Umbilical cord (tissue), 2 donors: Measurements from ENCODE around the gene ARMC5. TPM values are rescaled to one million over a fixed set of nuclear protein-coding genes. Genes with fewer than 3 reads are reported as not detected.
A peak's percentile ranks its signal among the peaks of the same experiment; 100 is the strongest.
"Not testable (repeated sequence)": the region's sequence is repeated elsewhere in the genome, so short reads cannot be mapped to it uniquely, and the experiment has no call there.

Experiments used
- DNase-seq: peaks from one replicate; pipeline ENCODE4 v3.0.0-alpha.2; 2015; ENCODE audit warnings: low spot score
- total RNA-seq: library from RNA; depleted of rRNA; stranded (reverse); fragments of >200 nt; gene quantifications from one replicate; pipeline ENCODE4 v1.2.3, GENCODE V29; 2014; ENCODE audit warnings: low replicate concordance; ENCODE audit not compliant: insufficient read depth

ARMC5 gene
- total RNA-seq, 1 donor from 2014 or later, result 8.2 TPM

- DNase-seq, result no peak
Observed at GRCh38 chr16:31430380-31431052, 28.8 kb upstream of the ARMC5 start.

- no peak for DNase-seq
Observed at GRCh38 chr16:31435341-31436220, 23.7 kb upstream of the ARMC5 start.

GRCh38 chr16:31436221-31437045, 22.9 kb upstream of the ARMC5 start:
- DNase-seq, result no peak

GRCh38 chr16:31438414-31438813, 20.9 kb upstream of the ARMC5 start:
- no peak for DNase-seq

- DNase-seq, result not testable (repeated sequence)
Observed at GRCh38 chr16:31439023-31439422, 20.3 kb upstream of the ARMC5 start.

GRCh38 chr16:31439519-31439918, 19.8 kb upstream of the ARMC5 start:
- no peak for DNase-seq

GRCh38 chr16:31440516-31441184, 18.7 kb upstream of the ARMC5 start:
- DNase-seq, result no peak

GRCh38 chr16:31441956-31442355, 17.3 kb upstream of the ARMC5 start:
- no peak for DNase-seq

GRCh38 chr16:31445931-31446330, 13.4 kb upstream of the ARMC5 start:
- DNase-seq, result not testable (repeated sequence)

- DNase-seq, result no peak
Observed at GRCh38 chr16:31451201-31451600, 8.1 kb upstream of the ARMC5 start.

GRCh38 chr16:31451681-31452351, 7.5 kb upstream of the ARMC5 start:
- peak; percentile 82 for DNase-seq

GRCh38 chr16:31452631-31453106, 6.6 kb upstream of the ARMC5 start:
- peak; percentile 86 for DNase-seq

- peak; percentile 51 for DNase-seq
Observed at GRCh38 chr16:31453255-31454204, 5.8 kb upstream of the ARMC5 start.

- no peak for DNase-seq
Observed at GRCh38 chr16:31455601-31456314, 3.5 kb upstream of the ARMC5 start.

- no peak for DNase-seq
Observed at GRCh38 chr16:31456988-31457360, 2.3 kb upstream of the ARMC5 start.

GRCh38 chr16:31458073-31458843, 1.0 kb upstream of the ARMC5 start:
- DNase-seq, result peak; percentile 31

GRCh38 chr16:31459687-31460581, 633 bp downstream of the ARMC5 start:
- DNase-seq, result peak; percentile 100
